Measurements from ENCODE around the gene AWAT2.

The AWAT2 gene

DNA sequence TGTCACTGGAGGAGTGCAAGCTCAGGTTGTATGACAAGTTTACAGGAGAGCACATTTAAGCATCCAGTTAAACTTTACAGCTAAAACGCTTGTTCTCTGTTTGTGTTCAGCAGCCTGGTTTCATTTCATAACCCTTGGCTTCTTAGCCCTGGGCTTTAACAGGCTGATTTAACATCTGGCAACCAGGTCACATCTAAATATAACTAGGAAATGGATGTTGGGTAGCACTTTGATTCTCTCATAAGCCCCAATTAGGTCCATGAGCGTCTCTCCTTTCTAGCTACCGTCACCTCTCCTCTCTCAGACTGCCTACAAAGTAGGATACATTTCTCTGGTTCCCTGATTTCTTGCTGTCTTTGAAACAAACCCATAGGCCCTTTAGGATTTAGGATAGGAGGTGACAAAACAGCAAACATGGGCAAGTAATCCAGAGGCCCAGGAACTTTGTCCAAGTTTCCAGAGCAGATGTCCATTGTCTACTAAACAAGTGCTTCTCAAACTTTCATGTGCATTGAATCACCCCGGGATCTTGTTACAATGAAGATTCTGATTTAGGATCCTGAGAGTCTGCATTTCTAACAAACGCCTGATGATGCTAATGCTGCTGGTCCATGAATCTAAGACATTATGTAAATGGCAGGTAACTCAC lies 35.0 kb upstream of the AWAT2 start:
- H3K4me3 ChIP-seq (ENCODE audit: low read length): no peak overlapping the region
- peak; percentile 36 for DNase-seq (ENCODE audit: low read depth)
- TF ChIP-seq, protein P1, sequence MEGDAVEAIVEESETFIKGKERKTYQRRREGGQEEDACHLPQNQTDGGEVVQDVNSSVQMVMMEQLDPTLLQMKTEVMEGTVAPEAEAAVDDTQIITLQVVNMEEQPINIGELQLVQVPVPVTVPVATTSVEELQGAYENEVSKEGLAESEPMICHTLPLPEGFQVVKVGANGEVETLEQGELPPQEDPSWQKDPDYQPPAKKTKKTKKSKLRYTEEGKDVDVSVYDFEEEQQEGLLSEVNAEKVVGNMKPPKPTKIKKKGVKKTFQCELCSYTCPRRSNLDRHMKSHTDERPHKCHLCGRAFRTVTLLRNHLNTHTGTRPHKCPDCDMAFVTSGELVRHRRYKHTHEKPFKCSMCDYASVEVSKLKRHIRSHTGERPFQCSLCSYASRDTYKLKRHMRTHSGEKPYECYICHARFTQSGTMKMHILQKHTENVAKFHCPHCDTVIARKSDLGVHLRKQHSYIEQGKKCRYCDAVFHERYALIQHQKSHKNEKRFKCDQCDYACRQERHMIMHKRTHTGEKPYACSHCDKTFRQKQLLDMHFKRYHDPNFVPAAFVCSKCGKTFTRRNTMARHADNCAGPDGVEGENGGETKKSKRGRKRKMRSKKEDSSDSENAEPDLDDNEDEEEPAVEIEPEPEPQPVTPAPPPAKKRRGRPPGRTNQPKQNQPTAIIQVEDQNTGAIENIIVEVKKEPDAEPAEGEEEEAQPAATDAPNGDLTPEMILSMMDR (conservative IDR thresholded peaks at IDR 0.05; ENCODE audit: low read length): no peak

DNA sequence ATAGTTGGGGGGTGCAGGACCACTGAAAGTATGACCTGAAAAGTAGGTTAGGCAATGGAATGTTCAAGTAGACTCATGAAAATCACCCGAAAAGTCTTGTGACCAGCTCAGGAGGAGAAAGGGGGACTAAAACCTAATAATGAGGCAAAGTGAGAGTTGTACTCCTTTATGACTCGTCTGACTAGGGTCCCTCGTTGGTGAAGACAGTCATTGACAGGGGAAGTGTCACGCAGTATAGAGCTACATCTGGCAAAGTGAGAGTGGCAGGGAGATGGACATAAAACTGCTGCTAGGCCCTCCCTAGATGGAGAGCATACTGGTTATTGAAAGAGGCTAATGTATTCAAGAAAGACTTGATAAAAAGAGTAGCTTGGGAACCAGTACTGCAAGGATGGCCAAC lies 33.0 kb upstream of the AWAT2 start:
- no peak overlapping the region for H3K4me3 ChIP-seq (ENCODE audit: low read length)
- TF ChIP-seq, protein P1 (conservative IDR thresholded peaks at IDR 0.05; ENCODE audit: low read length): no peak
- DNase-seq (ENCODE audit: low read depth): no peak

DNA sequence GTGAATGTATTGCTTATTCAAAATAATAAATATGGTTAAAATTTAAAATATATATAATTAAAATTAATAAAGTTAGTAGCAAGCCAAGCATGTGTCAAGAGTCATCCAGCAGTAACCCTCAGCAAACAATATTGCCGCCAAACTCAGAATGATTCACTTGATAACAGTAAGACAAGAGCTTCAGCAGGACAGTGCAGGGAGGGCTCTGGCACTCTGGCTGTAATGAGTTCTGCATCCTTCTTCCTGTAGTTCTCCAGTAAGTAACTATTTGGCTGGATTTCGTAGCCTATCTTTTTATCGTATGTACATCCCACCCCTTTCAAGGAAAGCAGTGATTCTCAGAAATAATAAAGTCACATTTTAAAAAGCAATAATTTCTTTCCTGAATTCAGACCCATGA lies 30.1 kb upstream of the AWAT2 start:
- DNase-seq (ENCODE audit: low read depth): no peak
- no peak overlapping the region for H3K4me3 ChIP-seq (ENCODE audit: low read length)
- TF ChIP-seq, protein P1 (conservative IDR thresholded peaks at IDR 0.05; ENCODE audit: low read length): no peak

DNA sequence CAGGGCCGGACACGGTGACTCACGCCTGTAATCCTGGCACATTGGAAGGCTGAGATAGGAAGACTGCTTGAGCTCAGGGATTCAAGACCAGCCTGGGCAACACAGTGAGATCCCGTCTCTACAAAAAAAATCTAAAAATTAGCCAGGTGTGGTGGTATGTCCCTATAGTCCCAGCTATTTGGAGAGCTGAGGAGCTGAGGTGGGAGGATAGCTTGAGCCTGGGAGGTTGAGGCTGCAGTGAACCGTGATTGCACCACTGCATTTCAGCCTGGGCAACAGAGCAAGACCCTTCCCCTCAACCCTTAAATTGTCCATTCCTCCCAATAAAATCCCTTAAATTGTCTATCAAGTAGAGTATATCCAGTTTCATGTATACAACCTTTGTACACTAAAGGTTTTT lies 29.6 kb upstream of the AWAT2 start:
- TF ChIP-seq, protein P1 (conservative IDR thresholded peaks at IDR 0.05; ENCODE audit: low read length): no peak
- H3K4me3 ChIP-seq (ENCODE audit: low read length): no peak overlapping the region

DNA sequence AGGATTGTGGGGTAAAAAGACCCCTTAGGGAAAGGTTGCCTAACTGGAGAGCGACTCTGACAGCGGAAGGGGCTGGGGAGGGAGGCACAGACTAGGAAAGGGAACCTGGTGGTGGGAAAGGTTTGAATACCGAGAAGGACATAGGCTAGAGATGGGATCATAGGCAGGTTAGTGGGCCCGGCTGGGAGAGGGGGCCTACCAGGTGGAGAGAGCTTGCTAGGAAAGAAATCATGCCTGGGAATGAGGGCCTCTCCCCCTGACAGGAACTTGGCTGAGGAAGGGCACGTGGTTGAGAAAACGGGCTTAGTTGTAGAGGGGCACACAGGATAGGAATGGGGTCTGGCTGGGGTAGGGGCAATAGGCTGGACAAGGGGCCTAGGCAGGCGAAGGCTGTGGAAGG lies 16.9 kb upstream of the AWAT2 start:
- DNase-seq (ENCODE audit: low read depth): no peak
- TF ChIP-seq, protein P1 (conservative IDR thresholded peaks at IDR 0.05; ENCODE audit: low read length): no peak
- no peak overlapping the region for H3K4me3 ChIP-seq (ENCODE audit: low read length)

More for the DNA sequence above, 29.6 kb upstream of the AWAT2 start:
- DNase-seq (ENCODE audit: low read depth): no peak

DNA sequence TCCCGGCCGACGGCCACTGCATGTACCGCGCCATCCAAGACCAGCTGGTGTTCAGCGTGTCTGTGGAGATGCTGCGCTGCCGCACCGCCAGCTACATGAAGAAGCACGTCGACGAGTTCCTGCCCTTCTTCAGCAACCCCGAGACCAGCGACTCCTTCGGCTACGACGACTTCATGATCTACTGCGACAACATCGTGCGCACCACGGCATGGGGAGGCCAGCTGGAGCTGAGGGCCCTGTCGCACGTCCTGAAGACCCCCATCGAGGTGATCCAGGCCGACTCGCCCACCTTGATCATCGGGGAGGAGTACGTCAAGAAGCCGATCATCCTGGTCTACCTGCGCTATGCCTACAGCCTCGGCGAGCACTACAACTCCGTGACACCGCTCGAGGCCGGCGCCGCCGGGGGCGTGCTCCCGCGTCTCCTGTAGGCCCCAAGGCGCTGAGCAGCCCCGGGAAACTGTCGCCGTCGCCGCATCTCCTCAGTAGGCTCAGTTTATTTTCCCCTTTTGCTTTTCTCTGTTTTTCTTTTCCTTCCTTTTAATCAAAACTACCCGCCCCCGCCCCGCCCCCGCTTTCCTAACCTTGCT lies 13.3 kb upstream of the AWAT2 start:
- H3K4me3 ChIP-seq (ENCODE audit: low read length): no peak overlapping the region
- DNase-seq (ENCODE audit: low read depth): no peak
- TF ChIP-seq, protein P1 (conservative IDR thresholded peaks at IDR 0.05; ENCODE audit: low read length): no peak

DNA sequence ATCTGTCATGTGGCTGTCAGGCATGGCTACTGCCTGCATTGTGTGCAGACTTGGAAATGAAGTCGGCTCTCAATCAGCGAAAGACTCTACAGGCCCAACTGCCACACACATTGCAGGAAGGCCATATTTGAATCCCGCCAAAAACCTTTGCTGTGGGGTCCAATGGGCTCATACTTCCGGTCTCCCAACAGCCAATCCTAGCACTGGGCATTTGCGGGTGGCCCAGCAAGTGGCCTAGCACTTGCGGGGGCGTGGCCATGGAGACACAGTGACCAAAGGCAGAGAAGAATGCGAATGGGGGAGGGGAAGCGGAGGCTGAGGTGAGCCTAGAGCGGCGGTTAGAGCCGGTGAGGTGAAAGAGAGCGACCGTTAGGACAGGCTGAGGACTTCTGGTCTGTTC lies 12.3 kb upstream of the AWAT2 start, which contains the start of gene OTUD6A:
OTUD6A (plus strand) TSS at position 382 of the 400 bp plus-strand sequence. CDS start 68 bp downstream, outside the sequence.
- no peak within 1 kb of the TSS for H3K4me3 ChIP-seq (ENCODE audit: low read length)
- DNase-seq (ENCODE audit: low read depth): no peak
- TF ChIP-seq, protein P1 (conservative IDR thresholded peaks at IDR 0.05; ENCODE audit: low read length): no peak
